ENCODE results near the gene MMP24.

MMP24 gene

DNA sequence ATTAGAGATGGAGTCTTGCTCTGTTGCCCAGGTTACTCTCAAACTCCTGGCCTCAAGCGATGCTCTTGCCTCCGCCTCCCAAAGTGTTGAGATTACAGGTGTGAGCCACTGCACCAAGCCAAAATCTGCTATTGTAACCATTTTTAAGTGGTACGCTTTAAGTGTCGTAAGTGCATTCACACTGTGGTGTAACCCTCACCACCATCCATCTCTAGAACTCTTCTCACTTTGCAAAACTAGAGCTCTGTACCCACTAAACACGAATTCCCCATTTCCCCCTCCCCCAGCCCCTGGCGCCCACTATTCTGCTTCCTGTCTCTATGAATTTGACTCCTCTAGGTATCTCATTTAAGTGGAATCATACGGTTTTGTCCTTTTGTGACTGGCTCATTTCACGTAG, 68.6 kb downstream of the MMP24 start:
- no peak for DNase-seq

GRCh38 chr20:35295674-35296073, 69.2 kb downstream of the MMP24 start:
- no peak for DNase-seq

GRCh38 chr20:35296101-35296554, 69.6 kb downstream of the MMP24 start:
- no peak for DNase-seq

- DNase-seq: no peak
Observed at GRCh38 chr20:35297155-35297554, 70.7 kb downstream of the MMP24 start.

GRCh38 chr20:35297740-35298139, 71.2 kb downstream of the MMP24 start:
- no peak for DNase-seq

DNA sequence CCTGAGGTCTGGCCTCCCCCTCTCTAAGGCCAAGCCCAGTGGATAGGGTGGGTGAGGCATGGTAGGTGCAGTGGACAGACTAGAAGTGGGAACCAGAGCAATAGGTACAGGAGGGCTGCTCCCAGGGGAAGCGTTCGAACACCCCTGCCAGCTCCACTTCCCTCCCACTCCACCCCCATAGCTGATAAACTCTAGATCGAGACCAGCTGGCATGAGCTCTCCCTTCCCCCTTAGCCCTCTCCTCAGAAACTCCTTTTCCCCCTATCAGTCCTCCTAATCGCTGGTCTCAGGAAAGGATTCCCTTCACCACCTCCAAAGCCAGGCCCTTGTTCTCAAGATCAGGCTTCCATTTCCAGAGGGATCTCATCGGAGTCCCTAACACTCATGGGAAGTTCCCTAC, 71.8 kb downstream of the MMP24 start:
- DNase-seq: no peak

GRCh38 chr20:35299780-35300179, 73.3 kb downstream of the MMP24 start:
- DNase-seq: no peak

DNA sequence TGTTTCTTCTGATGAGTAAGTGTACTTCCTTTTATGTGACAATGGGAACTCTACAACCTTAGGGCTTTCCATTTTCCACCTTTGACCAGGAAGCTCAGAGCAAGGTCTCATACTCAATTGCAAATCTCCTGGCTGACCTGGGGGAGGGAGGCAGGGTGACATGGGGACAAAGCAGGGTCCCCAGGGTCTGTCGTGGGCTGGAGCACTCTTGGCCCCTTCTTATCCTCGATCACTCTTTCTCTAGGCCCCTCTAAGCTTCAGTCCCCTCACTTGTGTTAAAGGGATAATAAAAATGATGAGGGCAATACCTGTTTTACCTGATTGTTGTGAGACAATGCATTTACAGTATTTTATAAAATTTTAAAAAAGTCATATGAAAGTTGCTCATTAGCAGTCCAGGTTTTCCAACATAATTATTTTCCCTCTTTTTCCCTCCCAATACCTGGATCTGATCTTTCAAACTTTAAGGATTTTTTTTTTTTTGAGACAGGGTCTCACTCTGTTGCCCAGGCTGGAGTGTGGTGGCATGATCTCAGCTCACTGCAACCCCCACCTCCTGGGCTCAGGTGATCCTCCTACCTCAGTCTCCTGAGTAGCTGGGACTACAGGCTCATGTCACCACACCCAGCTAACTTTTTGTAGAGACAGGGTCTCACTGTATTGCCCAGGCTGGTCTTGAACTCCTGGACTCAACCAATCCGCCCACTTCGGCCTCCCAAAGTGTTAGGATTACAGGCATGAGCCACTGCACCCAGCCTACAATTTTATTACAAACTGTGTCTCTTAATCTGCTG, 74.2 kb downstream of the MMP24 start:
- DNase-seq: no peak

DNA sequence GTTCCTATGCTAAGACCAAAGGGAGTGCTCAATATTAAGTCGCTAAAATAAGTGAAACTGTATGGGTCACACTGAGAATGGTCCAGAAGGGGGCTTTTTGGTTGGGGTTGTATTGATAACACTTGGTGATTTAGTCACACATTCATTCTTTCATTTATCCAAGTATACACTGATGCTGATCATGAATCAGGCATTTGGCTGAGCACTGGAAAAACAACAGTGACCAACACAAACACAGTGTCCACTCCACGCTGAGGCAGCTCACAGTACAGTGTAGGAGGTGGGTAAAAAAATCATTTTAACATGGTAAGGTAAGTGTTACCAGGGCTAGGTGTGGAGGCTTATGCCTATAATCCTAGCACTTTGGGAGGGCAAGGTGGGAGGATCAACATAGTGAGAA, 74.9 kb downstream of the MMP24 start:
- no peak for DNase-seq

DNA sequence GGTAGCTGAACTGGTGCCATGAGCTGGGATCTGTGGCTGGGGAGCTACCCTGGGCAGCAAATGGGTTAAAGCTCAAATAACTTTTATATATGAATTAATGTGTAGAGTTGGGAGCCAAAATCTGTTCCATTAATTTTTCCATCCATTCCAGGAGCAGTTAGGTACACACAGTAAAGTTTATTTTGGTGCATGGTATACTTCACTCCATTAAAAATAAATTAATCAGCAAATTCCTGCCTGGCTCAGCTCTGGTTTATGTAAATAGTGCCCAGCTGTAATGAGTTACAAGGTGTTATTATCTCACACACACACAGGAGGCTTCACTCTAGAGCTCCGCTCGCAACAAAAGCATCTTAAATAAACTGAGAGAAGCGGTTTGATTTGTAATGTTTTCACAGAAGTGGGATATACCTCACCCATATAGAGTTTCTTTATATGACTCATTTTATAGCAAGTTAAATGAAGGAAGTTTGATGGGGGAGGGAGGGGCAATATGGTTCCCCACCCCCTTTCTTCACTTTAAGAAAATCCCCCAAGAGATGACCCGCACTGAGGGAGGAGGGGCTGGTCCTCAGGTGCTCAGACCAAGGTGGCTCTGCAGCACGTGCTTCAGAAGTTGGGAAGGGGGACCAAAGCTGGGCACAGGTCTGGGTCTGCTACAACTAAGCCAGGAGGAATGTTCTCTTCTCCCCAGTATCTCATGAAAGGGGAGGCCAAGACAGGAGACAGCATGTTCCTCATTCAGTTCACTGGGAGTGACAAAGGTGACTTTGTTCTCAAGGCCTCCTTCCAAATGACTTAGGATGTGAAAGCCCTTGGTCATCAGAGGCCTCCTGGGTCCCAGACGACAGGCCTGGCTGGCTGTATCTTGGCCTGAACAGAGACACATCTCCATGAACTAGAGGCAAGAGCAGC, 76.2 kb downstream of the MMP24 start:
- DNase-seq: no peak

DNA sequence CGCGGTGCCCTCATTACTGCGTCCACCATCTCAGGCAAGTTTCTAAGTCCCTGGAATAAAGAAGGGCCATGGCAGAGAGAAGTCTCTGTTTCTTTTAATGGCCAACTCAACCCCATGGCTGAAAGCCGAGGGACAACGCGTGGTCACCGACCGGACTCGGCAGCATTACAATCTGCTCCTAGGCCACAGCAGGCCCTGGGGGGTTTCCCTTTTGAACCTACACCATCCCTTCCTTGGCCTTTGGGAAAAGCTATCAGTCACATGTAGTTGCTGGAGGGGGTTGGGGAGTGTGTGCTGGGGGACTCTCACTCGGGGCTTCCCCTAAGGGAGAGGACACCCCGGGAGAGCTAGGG, 76.9 kb downstream of the MMP24 start:
- DNase-seq: no peak

DNA sequence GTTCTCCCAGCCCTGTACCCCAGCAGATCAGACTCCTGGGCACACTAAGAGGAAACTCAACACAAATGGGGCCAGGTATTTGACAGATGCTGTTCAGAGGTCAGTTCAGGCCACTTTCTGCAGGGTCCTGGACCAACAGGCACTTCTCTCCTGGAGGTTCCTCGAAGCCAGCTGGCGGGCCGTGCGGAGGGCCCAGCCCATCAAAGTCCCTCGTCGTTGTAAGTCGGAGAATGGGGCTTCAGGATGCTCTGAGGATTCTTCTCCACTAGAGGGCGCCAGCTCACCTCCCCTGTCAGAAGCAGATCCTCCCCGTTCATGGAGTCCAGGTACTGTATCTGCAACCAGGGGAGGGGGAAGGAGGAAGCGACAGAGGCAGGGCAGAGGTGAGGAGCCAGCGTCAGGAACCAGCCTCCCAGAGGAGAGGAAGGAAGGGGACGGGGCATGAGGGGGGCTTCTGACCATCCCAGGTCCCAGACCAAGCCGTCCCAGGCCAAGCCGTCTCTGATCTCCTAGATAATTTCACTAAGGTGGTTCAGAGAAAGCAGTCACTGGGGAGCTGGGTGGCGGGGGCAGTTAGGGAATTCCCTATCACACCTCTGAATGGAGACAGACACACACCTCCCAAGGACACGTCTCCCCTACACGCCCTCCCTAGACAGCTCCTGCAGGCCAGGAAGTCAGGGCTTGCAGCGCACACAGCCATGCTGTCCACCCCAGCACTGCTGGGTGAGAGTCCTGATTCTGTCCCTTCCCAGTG, 77.4 kb downstream of the MMP24 start:
- DNase-seq: peak; percentile 83

- DNase-seq: no peak
Observed at GRCh38 chr20:35304956-35305355, 78.5 kb downstream of the MMP24 start.

- DNase-seq: peak; percentile 20
Observed at GRCh38 chr20:35305682-35306556, 79.4 kb downstream of the MMP24 start.

DNA sequence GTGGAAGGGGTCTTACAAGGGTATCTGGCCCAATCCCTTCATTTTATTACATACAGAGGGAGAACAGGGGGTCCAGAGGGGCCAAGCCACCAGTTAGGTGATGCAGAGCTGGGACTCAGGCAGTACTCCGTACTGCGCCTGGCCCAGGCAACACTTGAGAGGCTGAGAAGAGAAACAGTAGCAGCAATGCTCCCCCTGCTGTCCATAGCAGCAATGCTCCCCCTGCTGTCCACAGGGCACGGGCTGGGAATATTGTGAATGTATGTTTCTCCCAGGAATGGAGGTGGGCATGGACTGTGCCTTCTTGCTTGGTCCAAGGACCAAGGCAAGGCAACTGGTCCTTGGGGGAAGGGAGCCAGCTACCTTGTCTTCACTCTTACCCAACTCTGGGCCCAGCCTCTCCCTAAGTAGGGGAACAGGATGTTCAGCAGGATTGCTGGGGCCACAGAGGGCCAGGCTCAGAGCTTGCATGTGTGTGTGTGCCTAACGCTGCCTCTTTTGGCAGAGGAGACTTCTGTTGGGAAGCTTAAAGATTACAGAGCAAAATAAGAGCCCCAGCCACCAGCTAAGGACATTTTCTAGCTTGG, 80.5 kb downstream of the MMP24 start:
- DNase-seq: no peak

- no peak for DNase-seq
Observed at GRCh38 chr20:35307666-35308653, 81.5 kb downstream of the MMP24 start.

DNA sequence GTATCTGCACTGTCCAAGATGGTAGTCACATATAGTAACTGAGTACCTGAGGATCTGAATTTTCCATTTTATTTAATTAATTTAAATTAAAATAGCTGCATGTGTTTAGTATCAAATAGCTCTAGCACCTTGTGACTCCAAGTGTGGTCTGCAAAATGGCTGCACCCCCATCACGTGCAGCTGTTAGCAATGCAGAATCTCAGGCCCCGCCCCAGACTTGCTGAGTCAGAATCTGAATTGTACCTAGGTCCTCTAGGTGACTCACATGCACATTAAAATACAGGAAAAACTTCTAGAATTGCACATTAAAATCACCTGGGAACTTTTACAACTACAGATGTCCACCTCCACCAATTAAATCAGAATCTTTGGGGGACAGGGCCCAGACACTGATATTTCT, 84.9 kb downstream of the MMP24 start:
- DNase-seq: no peak

GRCh38 chr20:35311822-35312221, 85.3 kb downstream of the MMP24 start:
- DNase-seq: no peak

DNA sequence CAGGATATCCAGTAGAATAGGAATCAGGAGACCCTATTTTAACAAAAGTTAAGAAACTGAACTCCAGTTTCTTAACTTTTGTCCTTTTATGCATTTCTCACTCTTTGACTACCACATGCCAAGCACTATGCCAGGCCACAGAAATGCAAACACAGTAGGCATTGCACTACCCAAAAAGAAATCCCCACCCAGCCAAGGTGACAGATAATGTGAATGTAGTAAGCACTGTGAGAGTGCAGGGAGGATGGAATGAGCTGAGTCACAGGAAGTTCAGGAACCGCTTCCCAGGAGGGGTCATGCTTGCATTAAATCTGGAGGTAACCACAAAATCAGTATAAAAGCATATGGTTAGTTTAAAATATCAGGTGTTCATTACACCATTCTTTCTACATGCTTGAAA, 85.8 kb downstream of the MMP24 start:
- DNase-seq: no peak

GRCh38 chr20:35314816-35315631, 88.5 kb downstream of the MMP24 start:
- DNase-seq: no peak
